DMS153 (cell line): ENCODE data around the gene FAF1.
"Not testable (repeated sequence)": the region's sequence is repeated elsewhere in the genome, so short reads cannot be mapped to it uniquely, and the experiment has no call there.

ENCODE experiments used
- DNase-seq: peaks from one replicate; lab custom pipeline; 2025; lab: John Stamatoyannopoulos, UW

Gene FAF1

GRCh38 chr1:50959913-50960844 lies at the start of gene FAF1:
FAF1 (minus strand) TSS chr1:50960267; CDS start chr1:50959811, 456 bp downstream.
- DNase-seq, result peak; percentile 99

- no peak for DNase-seq
Observed at GRCh38 chr1:51009381-51009780, 49.3 kb upstream of the FAF1 start.

- not testable (repeated sequence) for DNase-seq
Observed at GRCh38 chr1:51005549-51005948, 45.5 kb upstream of the FAF1 start.

GRCh38 chr1:51002516-51002915 lies 42.4 kb upstream of the FAF1 start:
- DNase-seq, result no peak

- no peak for DNase-seq
Observed at GRCh38 chr1:51000651-51001050, 40.6 kb upstream of the FAF1 start.

- DNase-seq, result no peak
Observed at GRCh38 chr1:51000160-51000559, 40.1 kb upstream of the FAF1 start.

GRCh38 chr1:50999375-50999774 lies 39.3 kb upstream of the FAF1 start:
- not testable (repeated sequence) for DNase-seq

- no peak for DNase-seq
Observed at GRCh38 chr1:50996083-50996482, 36.0 kb upstream of the FAF1 start.

GRCh38 chr1:50995651-50996050 lies 35.6 kb upstream of the FAF1 start:
- DNase-seq, result peak; percentile 50

GRCh38 chr1:50994997-50995396 lies 34.9 kb upstream of the FAF1 start:
- no peak for DNase-seq

- DNase-seq, result no peak
Observed at GRCh38 chr1:50993645-50994044, 33.6 kb upstream of the FAF1 start.

GRCh38 chr1:50992532-50993318 lies 32.7 kb upstream of the FAF1 start:
- no peak for DNase-seq

- no peak for DNase-seq
Observed at GRCh38 chr1:50989694-50990093, 29.6 kb upstream of the FAF1 start.

- DNase-seq, result no peak
Observed at GRCh38 chr1:50986653-50987052, 26.6 kb upstream of the FAF1 start.

- no peak for DNase-seq
Observed at GRCh38 chr1:50985094-50985493, 25.0 kb upstream of the FAF1 start.

- no peak for DNase-seq
Observed at GRCh38 chr1:50983219-50983802, 23.2 kb upstream of the FAF1 start.

- no peak for DNase-seq
Observed at GRCh38 chr1:50982611-50983010, 22.5 kb upstream of the FAF1 start.

GRCh38 chr1:50981741-50982140 lies 21.7 kb upstream of the FAF1 start:
- DNase-seq, result peak; percentile 48

- no peak for DNase-seq
Observed at GRCh38 chr1:50980505-50980904, 20.4 kb upstream of the FAF1 start.

- DNase-seq, result no peak
Observed at GRCh38 chr1:50979937-50980336, 19.9 kb upstream of the FAF1 start.

- peak; percentile 47 for DNase-seq
Observed at GRCh38 chr1:50978852-50979781, 19.1 kb upstream of the FAF1 start.
